PC-9 (cell line): Measurements from ENCODE around the gene SNRPA1. TPM values are rescaled to one million over a fixed set of nuclear protein-coding genes. Genes with fewer than 3 reads are reported as not detected.

Source experiments
- BruUV-seq: library from RNA; stranded (reverse); fragments of 400-500 nt; replicated peaks from 2 replicates; lab custom pipeline; 2021; lab: Mats Ljungman, UMichigan
- CTCF ChIA-PET: fragments of 300-600 bp; sonication (Branson Sonifier 250); formaldehyde crosslinking; loops from one replicate; lab custom pipeline; 2022; ENCODE audit warnings: antibody characterized with exemption; lab: Charles Lee
- POLR2A ChIA-PET: fragments of 300-600 bp; sonication (Branson Sonifier 250); formaldehyde crosslinking; loops from one replicate; lab custom pipeline; 2022; ENCODE audit warnings: antibody characterized with exemption; ENCODE audit not compliant: unreplicated experiment; lab: Charles Lee
- DNase-seq, 2 experiments: peaks; one replicate each; pipeline versions ENCODE4 v3.0.0 to v3.0.0-alpha.2; 2015 to 2022; ENCODE audit warnings: mixed read lengths in 1 of 2
- H2AFZ ChIP-seq: fragments of 200-600 bp; sonication (generic); 2 replicates; pipeline ENCODE4 v1.8.1; 2017; ENCODE audit warnings: antibody characterized with exemption
- H3F3A ChIP-seq: fragments of 200-600 bp; sonication (generic); 2 replicates; pipeline ENCODE4 v1.8.1; 2017; ENCODE audit warnings: antibody characterized with exemption, mild to moderate bottlenecking, low read depth; ENCODE audit not compliant: insufficient read depth
- H3K27ac ChIP-seq: fragments of 200-600 bp; sonication (generic); 2 replicates; pipeline ENCODE4 v1.6.1; 2016; ENCODE audit warnings: mixed run types
- H3K27me3 ChIP-seq: fragments of 200-600 bp; sonication (generic); 2 replicates; pipeline ENCODE4 v1.6.1; 2016; ENCODE audit warnings: low read depth, mixed run types; ENCODE audit not compliant: insufficient read depth
- H3K36me3 ChIP-seq: fragments of 200-600 bp; sonication (generic); 2 replicates; pipeline ENCODE4 v1.6.1; 2016; ENCODE audit warnings: low read depth, mixed run types
- H3K4me1 ChIP-seq: fragments of 200-600 bp; sonication (generic); replicated peaks from 2 replicates; pipeline ENCODE4 v1.6.1; 2016; ENCODE audit warnings: mixed run types; ENCODE audit not compliant: insufficient read depth
- H3K4me2 ChIP-seq: fragments of 200-600 bp; sonication (generic); 2 replicates; pipeline ENCODE4 v1.6.1; 2017; ENCODE audit warnings: mixed run types
- H3K4me3 ChIP-seq: fragments of 200-600 bp; sonication (generic); 2 replicates; pipeline ENCODE4 v1.6.1; 2016; ENCODE audit warnings: mixed run types
- H3K79me2 ChIP-seq: fragments of 200-600 bp; sonication (generic); 2 replicates; pipeline ENCODE4 v1.6.1; 2017; ENCODE audit warnings: low read depth, mixed run types
- H3K9me2 ChIP-seq: fragments of 200-600 bp; sonication (generic); 2 replicates; pipeline ENCODE4 v1.8.1; 2017; ENCODE audit warnings: mild to moderate bottlenecking; ENCODE audit not compliant: insufficient read depth
- H3K9me3 ChIP-seq: fragments of 200-600 bp; sonication (generic); 2 replicates; pipeline ENCODE4 v1.8.1; 2016; ENCODE audit warnings: low read depth; ENCODE audit not compliant: insufficient read depth
- H4K20me1 ChIP-seq: fragments of 200-600 bp; sonication (generic); 2 replicates; pipeline ENCODE4 v1.8.1; 2017; ENCODE audit not compliant: insufficient read depth
- EZH2 ChIP-seq: fragments of 200-600 bp; sonication (generic); IDR thresholded peaks from 2 replicates; pipeline ENCODE4 v1.8.0; 2017; ENCODE audit warnings: antibody characterized with exemption, low read depth
- intact Hi-C: fragments of 100-400 bp; cut with micrococcal nuclease; formaldehyde crosslinking; loops from one replicate; pipeline ENCODE4 v1.10.0; 2022; ENCODE audit not compliant: unreplicated experiment
- total RNA-seq: library from RNA; stranded (reverse); gene quantifications from 2 replicates; pipeline ENCODE4 v1.2.3, GENCODE V29; 2021
- TF ChIP-seq, protein P1 (sequence below): fragments of 200-600 bp; sonication (generic); conservative IDR thresholded peaks from 2 replicates; pipeline ENCODE4 v1.6.1; 2017; ENCODE audit warnings: mixed run types, antibody characterized with exemption, mild to moderate bottlenecking, moderate library complexity

SNRPA1 gene
- total RNA-seq, 1 experiment from 2014 or later, result 95.0 TPM

DNA sequence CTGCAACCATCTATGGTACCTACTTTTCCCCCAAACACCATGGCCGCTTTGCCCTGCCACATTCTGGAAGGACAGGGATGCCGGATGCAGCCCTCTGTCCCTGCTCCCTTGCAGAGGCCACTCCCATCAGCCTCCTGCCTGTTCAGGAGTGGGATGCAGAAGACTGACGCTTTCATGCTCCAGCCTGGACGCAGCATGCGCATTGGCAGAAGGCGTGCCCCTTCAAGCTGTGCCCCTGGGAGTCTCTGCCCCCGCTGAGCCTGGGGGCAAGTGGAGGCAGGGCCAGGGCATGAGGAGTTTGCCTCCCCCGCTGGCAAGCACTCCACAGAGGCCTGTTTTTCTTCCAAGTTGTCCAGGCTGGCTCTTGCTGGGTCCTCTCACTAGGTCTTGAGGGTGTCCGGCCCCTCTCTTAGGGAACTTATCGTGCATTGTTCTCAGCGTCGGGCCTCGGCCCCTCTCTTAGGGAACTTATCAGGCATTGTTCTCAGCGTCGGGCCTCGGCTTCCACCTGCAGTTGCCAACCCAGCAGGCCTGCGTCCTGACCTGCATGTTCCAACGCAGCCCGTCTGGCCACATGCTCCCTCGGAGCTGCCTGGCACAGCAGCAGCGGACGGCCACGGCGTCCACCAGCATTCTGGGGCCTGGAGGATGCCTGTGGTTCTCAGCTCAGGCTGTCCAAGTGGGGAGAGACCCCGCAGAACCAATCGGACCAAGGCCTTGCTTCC lies 14.6 kb upstream of the SNRPA1 start:
- Histone ChIP-seq H3K4me3 (no peak overlapping the region), H3K9me3 (no peaks in the 10 kb centered on the region), H3K27ac (no peak overlapping the region), H4K20me1 (no peaks in the 10 kb centered on the region), H3K4me2 (no peak overlapping the region), H3K4me1 (no peaks in the 10 kb centered on the region), H3K9me2 (no peaks in the 10 kb centered on the region), H3K36me3 (no peaks in the 10 kb centered on the region), H3F3A (no peaks in the 10 kb centered on the region), H3K79me2 (no peaks in the 10 kb centered on the region), H2AFZ (no peak overlapping the region), H3K27me3 (no peaks in the 10 kb centered on the region)
- no peak for TF ChIP-seq EZH2
- TF ChIP-seq, protein P1, sequence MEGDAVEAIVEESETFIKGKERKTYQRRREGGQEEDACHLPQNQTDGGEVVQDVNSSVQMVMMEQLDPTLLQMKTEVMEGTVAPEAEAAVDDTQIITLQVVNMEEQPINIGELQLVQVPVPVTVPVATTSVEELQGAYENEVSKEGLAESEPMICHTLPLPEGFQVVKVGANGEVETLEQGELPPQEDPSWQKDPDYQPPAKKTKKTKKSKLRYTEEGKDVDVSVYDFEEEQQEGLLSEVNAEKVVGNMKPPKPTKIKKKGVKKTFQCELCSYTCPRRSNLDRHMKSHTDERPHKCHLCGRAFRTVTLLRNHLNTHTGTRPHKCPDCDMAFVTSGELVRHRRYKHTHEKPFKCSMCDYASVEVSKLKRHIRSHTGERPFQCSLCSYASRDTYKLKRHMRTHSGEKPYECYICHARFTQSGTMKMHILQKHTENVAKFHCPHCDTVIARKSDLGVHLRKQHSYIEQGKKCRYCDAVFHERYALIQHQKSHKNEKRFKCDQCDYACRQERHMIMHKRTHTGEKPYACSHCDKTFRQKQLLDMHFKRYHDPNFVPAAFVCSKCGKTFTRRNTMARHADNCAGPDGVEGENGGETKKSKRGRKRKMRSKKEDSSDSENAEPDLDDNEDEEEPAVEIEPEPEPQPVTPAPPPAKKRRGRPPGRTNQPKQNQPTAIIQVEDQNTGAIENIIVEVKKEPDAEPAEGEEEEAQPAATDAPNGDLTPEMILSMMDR, result no peak
- POLR2A ChIA-PET, result no interaction called here
- intact Hi-C loops, result no loop called here
- CTCF ChIA-PET, result no interaction called here
- BruUV-seq, result no TSS peak
- no peak for DNase-seq

DNA sequence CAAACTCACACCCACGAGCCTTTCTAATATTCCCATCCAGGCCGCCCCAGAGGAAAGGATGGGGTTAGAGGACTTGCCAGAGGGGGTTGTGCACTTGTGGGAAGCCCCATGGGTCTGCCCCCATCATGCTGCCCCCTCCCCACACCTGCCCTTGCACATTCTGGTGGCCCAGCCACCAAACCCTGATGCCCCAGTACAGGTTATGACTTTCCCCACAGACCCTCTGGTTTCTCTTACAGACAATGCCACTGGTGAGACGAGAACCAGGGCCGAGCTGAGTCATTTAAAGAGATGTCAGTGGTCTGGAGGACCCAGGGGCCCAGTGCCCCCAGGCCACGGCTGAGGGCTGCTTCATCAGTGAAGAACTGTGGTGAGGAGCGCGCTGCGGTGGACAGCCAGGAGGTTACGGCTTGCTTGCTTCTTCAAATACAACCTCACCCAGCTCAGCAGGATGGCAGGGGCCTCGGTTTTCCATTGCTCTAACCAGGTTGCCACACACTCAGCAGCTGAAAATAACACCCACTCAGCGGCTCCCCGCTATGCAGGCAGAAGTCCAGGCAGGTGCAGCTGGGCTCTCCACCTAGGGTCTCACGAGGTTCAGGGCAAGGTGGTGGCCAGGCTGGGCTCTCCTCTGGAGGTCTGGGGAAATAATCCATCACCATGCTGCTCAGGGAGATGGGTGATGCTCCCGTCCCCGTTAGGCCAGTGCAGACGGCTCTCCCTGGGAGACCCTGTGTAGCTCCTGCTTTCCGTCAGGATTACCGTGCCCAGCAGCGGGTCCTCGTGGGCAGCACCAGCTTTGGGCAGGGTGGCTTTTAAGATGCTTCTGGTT lies 13.8 kb upstream of the SNRPA1 start:
- no TSS peak for BruUV-seq
- H3K79me2 ChIP-seq, result no peaks in the 10 kb centered on the region
- no peaks in the 10 kb centered on the region for H3K36me3 ChIP-seq
- no peaks in the 10 kb centered on the region for H3K27me3 ChIP-seq
- intact Hi-C loops, result no loop called here
- TF ChIP-seq, protein P1, result no peak
- TF ChIP-seq EZH2, result no peak
- H3K9me3 ChIP-seq, result no peaks in the 10 kb centered on the region
- H3K4me3 ChIP-seq, result no peak overlapping the region
- ChIA-PET CTCF (no interaction called here), POLR2A (no interaction called here)
- no peak overlapping the region for H3K27ac ChIP-seq
- H3F3A ChIP-seq, result no peaks in the 10 kb centered on the region
- no peak for DNase-seq
- no peak overlapping the region for H2AFZ ChIP-seq
- no peak overlapping the region for H3K4me2 ChIP-seq
- no peaks in the 10 kb centered on the region for H4K20me1 ChIP-seq
- no peaks in the 10 kb centered on the region for H3K4me1 ChIP-seq
- H3K9me2 ChIP-seq, result no peaks in the 10 kb centered on the region

GRCh38 chr15:101307897-101308603 lies 13.0 kb upstream of the SNRPA1 start:
- Histone ChIP-seq H2AFZ (no peak overlapping the region), H3K4me2 (no peak overlapping the region), H4K20me1 (no peaks in the 10 kb centered on the region), H3F3A (no peaks in the 10 kb centered on the region), H3K9me3 (no peaks in the 10 kb centered on the region), H3K4me1 (no peaks in the 10 kb centered on the region), H3K4me3 (no peak overlapping the region), H3K27ac (no peak overlapping the region), H3K79me2 (no peaks in the 10 kb centered on the region), H3K9me2 (no peaks in the 10 kb centered on the region), H3K27me3 (no peaks in the 10 kb centered on the region), H3K36me3 (no peaks in the 10 kb centered on the region)
- intact Hi-C loops, result no loop called here
- TF ChIP-seq EZH2, result no peak
- TF ChIP-seq, protein P1, result no peak
- ChIA-PET CTCF (no interaction called here), POLR2A (no interaction called here)
- BruUV-seq, result no TSS peak
- DNase-seq, result no peak
